Measurements from ENCODE around the gene PCBP3.
"Not testable (repeated sequence)": the region's sequence is repeated elsewhere in the genome, so short reads cannot be mapped to it uniquely, and the experiment has no call there.

Gene PCBP3

DNA sequence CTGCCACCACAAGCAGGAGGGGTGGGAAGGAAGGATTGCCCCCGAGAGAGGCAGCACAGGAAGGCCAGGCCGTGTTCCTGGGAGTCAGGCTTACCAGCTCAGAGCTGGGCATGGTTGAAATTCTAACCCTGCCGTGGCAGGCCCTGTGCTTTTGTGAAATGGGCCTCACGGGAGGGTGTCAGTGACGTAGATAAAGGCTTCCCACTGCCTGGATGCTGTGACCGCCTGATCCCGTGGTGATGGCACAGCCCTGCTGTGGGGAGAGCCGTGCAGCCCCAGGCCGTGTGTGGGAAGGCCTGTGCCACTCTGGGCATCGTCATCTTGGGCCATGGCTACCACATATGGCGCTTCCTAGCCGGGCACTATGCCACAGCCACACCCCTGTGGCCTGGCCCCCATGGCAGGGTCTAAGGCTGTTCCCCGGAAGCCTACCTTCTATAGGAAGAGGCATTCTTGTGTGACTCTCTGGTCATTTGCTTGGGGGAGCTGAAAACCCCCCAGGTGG, 161.3 kb downstream of the PCBP3 start:
- no peak overlapping the region for H3K27ac ChIP-seq
- TF ChIP-seq ZFX (IDR thresholded peaks at IDR 0.05) (no peak), CTCF (conservative IDR thresholded peaks at IDR 0.05) (no peak)

DNA sequence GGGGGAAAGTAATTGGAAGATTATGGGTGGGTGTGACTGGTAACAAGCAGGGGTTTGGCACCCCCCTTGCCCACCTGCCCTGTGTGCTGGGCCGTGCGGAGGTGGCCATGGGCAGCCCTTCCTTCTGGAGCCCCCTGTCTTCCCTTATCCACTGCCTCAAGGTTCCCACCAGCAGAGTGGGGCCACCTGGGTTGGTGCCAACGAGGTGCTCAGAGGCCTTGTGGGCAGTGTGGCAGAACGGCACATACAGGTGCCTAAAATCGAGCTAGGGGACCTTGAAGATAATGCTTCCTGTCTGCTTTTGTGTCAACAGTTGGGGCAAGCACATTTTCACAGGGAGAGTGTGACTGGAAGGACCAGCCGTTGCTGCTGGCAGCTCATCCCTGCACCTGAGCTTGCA, 161.8 kb downstream of the PCBP3 start:
- TF ChIP-seq ZFX (IDR thresholded peaks at IDR 0.05), result no peak
- no peak for TF ChIP-seq CTCF (conservative IDR thresholded peaks at IDR 0.05)
- H3K27ac ChIP-seq, result no peak overlapping the region

DNA sequence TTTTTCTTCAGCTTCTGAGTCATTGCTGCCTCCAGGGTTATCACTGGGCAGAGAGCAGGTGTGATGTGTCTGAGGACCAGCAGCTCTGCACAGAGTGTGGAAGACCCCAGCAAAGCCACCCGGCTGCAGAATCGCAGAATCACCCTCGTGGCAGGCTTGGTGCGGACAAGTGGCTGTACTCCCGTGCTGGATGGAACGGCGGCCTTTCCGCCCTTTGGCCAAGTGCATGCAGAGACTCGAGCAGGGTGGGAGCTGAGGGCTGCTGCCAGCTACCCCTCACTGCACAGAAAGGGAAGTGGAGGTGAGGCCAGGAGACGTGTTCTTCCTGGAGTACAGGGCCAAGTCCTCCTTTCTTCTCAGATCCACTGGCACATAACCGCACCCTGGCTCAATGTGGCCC, 162.5 kb downstream of the PCBP3 start:
- no peak overlapping the region for H3K27ac ChIP-seq
- TF ChIP-seq ZFX (IDR thresholded peaks at IDR 0.05) (no peak), CTCF (conservative IDR thresholded peaks at IDR 0.05) (no peak)

GRCh38 chr21:45808663-45809062, 165.1 kb downstream of the PCBP3 start:
- H3K27ac ChIP-seq, result not testable (repeated sequence)

GRCh38 chr21:45809421-45809820, 165.9 kb downstream of the PCBP3 start:
- no peak overlapping the region for H3K27ac ChIP-seq
- TF ChIP-seq CTCF (conservative IDR thresholded peaks at IDR 0.05) (no peak), ZFX (IDR thresholded peaks at IDR 0.05) (no peak)

- TF ChIP-seq ZFX (IDR thresholded peaks at IDR 0.05) (no peak), CTCF (conservative IDR thresholded peaks at IDR 0.05) (no peak)
- H3K27ac ChIP-seq, result no peak overlapping the region
These were observed 167.6 kb downstream of the PCBP3 start for GRCh38 chr21:45811136-45811535.

DNA sequence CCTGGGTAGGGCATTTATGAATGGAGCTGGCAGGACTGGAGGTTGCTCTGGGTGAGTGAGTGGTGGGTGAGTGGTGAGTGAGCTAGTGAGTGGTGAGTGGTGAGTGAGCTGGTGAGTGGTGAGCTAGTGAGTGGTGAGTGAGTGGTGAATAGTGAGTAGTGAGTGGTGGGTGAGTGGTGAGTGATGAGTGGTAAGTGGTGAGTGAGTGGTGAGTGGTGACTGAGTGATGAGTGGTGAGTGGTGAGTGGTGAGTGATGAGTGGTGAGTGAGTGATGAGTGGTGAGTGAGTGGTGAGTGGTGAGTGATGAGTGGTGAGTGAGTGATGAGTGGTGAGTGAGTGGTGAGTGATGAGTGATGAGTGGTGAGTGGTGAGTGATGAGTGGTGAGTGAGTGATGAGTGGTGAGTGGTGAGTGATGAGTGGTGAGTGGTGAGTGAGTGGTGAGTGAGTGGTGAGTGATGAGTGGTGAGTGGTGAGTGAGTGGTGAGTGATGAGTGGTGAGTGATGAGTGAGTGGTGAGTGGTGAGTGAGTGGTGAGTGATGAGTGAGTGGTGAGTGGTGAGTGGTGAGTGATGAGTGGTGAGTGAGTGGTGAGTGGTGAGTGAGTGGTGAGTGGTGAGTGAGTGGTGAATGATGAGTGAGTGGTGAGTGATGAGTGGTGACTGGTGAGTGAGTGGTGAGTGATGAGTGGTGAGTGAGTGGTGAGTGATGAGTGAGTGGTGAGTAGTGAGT, 170.8 kb downstream of the PCBP3 start:
- not testable (repeated sequence) for H3K27ac ChIP-seq

GRCh38 chr21:45815781-45816180, 172.3 kb downstream of the PCBP3 start:
- H3K27ac ChIP-seq, result not testable (repeated sequence)

DNA sequence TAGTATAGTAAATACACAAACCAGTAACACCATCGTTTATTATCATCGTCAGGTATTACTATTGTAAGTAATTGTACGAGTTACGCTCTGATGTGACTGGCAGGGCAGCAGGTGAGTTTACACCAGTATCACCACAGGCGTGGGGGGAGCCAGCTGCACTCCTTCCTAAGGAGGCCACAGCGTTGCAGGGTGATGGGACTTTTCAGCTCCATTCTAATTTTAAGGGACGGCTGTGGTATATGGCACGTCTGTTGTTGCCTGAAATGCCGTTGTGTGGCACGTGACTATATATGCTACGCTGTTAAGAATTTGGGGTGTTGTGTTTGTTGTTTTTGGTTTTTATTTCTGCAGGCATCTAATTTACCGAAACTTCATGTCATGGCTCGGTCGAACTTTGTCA, 173.3 kb downstream of the PCBP3 start:
- TF ChIP-seq CTCF (conservative IDR thresholded peaks at IDR 0.05) (no peak), ZFX (IDR thresholded peaks at IDR 0.05) (no peak)
- no peak overlapping the region for H3K27ac ChIP-seq

All from C4-2B (cell line).